ENCODE results near the gene SH2D1B.
"Not testable (repeated sequence)": the region's sequence is repeated elsewhere in the genome, so short reads cannot be mapped to it uniquely, and the experiment has no call there.

SH2D1B gene

DNA sequence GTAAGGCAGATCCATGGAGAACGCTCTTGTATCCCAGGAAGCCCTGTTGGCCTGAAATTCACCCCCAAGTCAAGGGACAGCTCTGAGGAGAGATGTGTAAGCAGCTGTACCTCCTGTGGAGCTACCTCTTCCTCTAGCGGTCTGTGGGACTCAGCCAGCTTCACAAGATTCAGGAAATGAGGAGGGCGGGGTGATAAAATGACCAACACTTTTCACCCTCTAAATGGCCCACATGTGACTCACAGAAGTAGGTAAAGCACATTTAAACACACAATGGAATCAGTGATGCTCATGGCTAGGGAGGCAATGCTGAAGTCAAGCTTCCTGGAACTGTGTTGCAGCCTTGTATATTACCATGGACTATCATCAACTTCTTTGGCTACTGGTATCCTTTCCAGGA lies at the start of gene SH2D1B:
Gene SH2D1B (minus strand): TSS at position 135 of the 400 bp plus-strand sequence. CDS start 120 bp downstream, at position 15.
- DNase-seq = no peak

GRCh38 chr1:162458236-162458635 lies 46.3 kb upstream of the SH2D1B start:
- DNase-seq = no peak

- no peak for DNase-seq
Observed at GRCh38 chr1:162456323-162456722, 44.4 kb upstream of the SH2D1B start.

GRCh38 chr1:162454361-162454760 lies 42.4 kb upstream of the SH2D1B start:
- not testable (repeated sequence) for DNase-seq

GRCh38 chr1:162446946-162447345 lies 35.0 kb upstream of the SH2D1B start:
- no peak for DNase-seq

DNA sequence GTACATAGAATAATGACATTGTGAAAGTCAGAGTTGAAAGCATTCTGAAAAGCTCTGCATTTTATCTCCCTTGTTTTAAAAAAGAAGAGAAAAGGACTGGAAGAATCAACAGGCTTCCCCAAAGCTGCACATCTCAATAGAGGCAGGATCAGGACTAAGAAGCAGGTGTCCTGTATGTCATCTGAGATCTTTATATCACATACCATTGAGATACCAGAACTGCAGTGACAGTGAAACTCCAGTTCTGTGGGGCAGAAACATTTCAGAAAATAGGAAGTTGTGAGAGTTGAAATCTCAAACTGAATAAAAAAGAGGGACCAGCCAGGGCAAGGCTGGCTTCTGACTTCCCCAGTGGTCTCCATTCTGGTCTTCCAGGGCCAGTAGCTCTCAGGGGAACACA lies 33.0 kb upstream of the SH2D1B start:
- no peak for DNase-seq

DNA sequence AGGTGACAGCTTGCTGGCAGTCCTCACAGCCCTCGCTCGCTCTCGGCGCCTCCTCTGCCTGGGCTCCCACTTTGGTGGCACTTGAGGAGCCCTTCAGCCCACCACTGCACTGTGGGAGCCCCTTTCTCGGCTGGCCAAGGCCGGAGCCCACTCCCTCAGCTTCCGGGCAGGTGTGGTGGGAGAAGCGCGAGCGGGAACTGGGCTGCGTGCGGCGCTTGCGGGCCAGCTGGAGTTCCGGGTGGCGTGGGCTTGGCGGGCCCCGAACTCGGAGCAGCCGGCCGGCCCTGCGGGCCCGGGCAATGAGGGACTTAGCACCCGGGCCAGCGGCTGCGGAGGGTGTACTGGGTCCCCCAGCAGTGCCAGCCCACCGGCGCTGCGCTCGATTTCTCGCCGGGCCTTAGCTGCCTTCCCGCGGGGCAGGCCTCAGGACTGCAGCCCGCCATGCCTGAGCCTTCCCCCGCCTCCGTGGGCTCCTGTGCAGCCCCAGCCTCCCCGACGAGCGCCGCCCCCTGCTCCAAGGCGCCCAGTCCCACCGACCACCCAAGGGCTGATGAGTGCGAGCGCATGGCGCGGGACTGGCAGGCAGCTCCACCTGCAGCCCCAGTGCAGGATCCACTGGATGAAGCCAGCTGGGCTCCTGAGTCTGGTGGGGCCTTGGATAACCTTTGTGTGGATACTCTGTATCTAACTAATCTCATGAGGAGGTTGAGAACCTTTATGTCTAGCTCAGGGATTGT lies 21.2 kb upstream of the SH2D1B start:
- not testable (repeated sequence) for DNase-seq

- DNase-seq = no peak
Observed at GRCh38 chr1:162430583-162430982, 18.6 kb upstream of the SH2D1B start.

DNA sequence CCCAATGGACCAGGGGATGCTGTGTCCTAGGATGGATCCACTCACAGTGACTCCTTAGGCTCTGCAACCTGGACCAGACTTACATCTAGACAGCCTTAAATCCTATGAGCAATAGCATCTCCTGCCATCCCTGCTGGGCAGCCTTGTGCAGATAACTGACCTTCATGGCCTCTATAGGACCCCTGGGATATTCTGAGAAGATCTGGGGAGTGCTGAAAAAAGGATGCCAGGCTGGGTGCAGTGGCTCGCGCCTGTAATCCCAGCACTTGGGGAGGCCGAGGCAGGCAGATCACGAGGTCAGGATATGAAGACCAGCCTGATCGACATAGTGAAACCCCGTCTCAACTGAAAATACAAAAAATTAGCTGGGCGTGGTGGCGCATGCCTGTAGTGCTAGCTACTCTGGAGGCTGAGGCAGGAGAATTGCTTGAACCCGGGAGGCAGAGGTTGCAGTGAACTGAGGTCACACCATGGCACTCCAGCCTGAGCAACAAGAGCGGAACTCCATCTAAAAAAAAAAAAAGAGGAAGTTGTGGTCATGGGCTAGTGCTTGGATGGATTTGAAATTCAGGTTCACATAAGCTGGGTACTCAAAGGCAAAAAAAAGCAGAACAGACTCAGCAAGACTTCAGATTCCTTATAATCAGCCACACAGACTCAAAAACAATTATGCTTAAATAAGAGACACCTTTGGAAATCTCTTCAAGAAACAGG lies 10.9 kb upstream of the SH2D1B start:
- DNase-seq = no peak

GRCh38 chr1:162421258-162422164 lies 9.6 kb upstream of the SH2D1B start:
- no peak for DNase-seq

DNA sequence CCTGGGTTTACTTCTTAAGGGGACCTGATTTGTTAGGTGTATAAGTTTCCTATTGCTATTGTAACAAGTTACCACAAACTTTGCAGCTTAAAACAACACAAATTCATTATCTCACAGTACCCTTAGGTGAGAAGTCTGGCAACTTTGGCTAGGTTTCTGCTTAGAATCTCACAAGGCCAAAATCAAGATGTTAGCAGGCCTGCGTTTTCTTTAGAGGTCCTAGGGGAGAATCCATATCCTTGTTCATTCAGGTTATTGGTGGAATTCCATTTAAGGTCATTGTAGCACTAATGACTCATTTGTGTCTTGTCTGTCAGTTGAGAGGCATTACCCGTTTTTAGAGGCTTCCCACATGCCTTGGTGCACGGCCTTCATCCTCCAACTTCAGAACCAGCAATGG lies 8.2 kb upstream of the SH2D1B start:
- DNase-seq = no peak

DNA sequence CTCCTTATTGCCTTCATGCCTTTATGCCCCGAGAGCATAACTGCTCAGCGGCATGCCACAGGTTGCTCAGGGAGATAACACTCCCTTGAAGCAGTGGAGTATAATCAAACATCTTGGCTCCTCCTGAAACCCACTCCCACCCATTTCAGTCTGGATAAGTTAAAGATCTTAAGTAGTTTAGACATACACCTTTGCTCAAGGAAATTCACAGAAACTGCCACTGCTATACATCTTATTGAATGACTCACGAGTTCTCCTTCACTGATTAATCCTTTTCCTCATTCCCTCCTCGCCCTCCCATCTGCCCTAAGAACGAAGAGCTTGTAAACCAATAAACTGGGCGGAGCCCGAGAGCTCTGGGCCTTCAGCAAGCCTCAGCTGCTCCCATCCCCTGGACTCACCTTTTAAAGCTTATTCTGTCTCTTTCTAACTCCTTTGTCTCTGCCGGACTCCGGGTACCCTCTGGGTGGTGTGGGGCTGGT lies 7.6 kb upstream of the SH2D1B start:
- not testable (repeated sequence) for DNase-seq

GRCh38 chr1:162418584-162418983 lies 6.6 kb upstream of the SH2D1B start:
- DNase-seq = not testable (repeated sequence)

- DNase-seq = no peak
Observed at GRCh38 chr1:162417650-162418049, 5.7 kb upstream of the SH2D1B start.

DNA sequence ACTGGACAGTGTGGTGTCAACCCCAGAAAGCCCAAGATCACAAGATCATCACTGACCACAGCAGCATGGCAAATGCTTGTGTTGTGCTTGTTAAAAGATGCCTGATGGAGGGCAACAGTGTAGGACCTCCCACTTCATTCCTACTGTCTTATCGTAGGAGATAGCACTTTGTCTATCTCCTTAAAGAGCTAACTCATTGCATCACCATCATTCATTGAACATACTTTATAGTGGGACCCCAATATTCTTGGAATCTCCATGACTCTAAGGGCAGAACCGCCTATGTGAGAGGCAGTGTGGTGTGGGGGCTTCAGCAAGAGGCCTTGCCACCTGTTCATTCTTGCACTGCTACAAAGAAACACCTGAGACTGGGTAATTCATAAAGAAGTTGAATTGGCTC lies 5.0 kb upstream of the SH2D1B start:
- DNase-seq = no peak

DNA sequence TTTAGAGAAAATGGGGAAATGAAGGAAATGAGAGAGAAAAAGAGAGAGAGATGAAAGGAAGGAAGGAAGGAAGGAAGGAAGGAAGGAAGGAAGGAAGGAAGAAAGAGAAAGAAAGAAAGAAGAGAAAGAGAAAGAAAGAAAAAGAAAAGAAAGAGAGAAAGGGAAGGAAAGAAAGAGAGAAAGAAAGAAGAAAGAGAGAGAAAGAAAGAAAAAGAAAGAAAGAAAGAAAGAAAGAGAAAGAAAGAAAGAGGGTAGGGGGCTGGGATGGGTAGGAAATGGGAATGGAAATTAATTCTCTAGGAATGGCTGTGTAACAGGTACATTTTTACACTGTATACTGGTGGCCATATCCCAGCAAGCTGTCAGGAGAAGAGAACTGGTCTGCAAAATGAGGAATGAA lies 4.3 kb upstream of the SH2D1B start:
- DNase-seq = no peak

DNA sequence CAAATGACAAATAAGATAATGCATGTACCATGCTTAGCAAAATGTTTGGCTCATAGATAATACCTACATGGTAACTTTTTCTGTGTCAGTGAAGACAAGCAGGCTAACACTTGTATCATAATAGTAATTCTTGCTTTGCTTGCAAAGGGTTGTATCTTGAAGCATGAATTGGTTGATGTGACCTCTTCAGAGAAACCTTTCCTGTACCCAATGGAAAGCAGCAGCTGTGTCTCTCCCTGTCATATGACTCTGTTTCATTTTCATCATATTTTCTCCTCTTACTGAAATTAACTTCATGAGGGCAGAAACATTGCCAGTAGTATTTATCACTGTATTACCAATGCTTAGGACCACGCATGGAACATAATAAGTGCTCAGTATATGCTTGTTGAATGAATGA lies 4.4 kb downstream of the SH2D1B start:
- no peak for DNase-seq

DNA sequence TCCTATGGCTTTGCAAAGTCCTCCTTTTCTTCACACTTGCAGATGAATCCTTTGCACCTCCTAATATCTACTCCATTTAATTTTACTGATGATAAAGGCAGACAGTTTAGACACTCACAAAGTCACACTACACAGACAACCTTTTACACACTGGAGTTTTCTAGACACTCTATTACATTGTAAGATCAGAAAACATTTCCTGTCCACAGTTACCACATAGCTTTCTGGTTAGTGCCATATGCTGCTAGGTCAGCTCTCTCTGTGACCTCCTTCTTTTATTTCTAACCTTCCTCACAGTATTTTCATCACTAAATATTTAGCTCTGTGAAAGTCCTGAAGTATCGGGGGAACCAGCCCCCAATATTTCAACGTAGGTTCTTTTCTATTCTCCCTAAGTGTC lies 5.1 kb downstream of the SH2D1B start:
- DNase-seq = no peak

- no peak for DNase-seq
Observed at GRCh38 chr1:162405800-162406199, 6.1 kb downstream of the SH2D1B start.

GRCh38 chr1:162404550-162405160 lies 7.3 kb downstream of the SH2D1B start:
- no peak for DNase-seq

- DNase-seq = no peak
Observed at GRCh38 chr1:162400790-162401355, 11.1 kb downstream of the SH2D1B start.

DNA sequence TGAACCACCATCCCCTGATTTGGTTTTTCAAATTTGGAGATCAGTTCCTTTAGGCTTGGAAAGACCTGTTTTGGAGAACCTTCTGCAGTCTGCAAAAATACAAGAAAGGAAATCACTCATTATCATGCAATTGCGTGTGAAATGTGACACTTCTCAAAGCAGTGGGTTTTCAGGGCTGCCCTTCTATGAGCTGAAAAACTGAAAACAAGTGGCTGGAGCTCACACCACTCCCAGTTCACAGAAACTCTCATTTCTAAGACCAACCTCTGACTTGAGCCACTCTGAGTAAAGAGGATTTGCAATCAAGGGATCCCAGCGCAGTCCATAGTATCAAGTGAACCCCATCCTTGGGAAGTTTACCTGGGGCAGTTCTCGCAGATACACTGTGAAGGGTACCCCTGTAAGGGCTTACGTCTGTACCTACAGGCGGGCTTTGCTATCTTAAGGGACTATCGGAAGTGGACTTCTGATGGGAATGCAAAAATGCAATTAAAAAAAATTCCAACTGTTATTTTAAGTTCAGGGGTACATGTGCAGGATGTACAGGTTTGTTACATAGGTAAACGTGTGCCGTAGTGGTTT lies 12.8 kb downstream of the SH2D1B start:
- DNase-seq = no peak

Data from eye (tissue), 1 donor.